Stimulated activated CD4-positive, alpha-beta T cell treated with anti-CD3 and anti-CD28 coated beads, Interleukin-4, amount 100 ng/mL, for 1 hour (primary cell): ENCODE data around the gene KIF1A.

Experiments used
- DNase-seq: peaks from one replicate; pipeline ENCODE4 v3.0.0-alpha.2; 2020

KIF1A gene

DNA sequence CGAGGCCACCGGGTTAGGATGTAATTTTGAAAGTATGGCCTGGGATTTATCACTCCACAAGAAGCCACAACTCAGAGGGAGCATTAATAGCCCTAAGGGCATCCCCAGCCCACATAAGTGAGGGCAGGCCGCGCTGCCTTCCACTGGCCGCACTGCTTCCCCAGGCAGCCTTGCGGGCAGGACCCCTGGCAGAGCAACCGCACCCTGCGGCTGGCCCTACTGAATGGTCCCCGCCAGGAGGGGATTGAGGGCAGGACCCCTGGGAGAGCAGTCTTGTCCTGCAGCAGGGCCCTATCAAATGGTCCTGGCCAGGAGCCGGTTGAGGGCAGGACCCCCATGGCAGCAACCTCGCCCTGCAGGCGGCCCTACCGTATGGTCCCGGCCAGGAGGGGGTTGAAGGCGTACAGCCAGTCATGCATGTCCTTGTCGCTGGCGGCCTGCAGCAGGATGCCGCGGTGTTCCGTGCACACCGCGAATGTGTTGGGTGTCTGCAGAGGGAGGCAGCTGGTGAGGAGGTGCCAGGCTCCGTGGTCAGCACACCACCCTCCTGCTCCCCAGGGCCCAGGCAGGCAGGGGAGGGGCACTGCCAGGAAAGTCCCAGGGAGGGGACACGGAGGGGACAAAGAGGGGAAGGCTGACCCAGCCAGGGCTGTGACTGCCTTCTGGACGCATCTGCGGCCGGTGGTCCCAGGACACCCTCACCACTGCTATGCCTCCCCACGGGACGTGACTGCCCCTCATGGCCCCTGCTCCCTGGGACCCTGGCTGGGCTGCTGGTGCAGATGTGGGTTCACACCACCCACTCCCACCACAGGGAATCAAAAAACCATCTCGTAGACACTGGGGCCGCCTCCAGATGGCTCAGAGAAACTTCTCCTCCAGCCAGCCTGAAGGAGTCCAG is 102.1 kb downstream of the KIF1A start:
- DNase-seq, result no peak

DNA sequence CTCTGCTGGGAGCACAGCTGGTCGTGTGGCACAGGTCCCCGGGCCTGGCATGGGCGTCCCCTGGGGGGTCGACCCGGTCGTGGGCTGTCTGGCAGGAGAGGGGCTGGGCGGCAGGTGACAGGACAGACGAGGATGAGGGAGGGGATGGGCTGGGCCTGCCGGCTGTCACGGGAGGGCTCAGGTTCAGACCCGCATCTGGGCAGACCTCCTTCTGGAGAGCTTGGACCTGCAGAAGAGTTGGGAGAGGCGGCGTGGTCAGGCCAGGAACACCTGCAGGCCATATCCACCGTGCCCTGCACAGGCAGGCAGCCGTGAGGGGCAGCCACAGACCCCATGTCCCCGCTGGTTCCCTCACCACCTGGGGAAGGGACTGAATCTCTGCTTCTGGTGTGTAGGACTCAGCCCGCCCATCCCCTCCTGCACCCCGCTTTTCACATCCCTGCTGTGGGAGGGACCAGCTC is 102.8 kb downstream of the KIF1A start:
- no peak for DNase-seq

DNA sequence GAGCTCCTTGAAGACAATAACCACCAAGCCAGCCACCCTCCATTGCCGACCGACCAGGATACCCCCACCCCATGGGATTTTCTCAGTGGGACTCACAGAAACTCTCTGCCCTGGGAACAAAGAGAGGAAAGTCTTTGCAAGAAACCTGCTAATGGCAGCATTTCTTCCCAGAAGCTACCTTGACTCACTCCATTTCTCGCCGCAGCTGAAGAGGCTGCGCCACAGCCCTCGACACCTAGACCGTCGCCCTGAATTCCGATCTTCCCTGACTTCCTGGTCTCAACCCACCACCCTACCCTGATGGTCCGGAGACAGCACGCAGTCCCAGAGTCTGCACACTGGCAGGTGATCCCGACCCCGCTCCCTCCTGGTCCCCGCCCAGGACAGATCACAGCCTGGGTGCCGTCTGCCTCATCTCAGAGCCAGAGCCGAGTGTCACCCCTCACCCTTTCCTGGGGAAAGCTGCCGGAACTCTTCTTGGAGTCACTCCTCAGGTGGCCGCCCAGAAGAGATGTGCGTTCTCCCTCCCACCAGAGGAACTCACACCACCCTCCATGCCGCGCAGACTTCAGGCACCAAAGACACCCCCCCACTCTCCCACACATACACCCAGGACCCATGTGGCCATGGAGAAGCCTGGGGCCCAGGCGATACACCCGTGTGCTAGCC is 103.8 kb downstream of the KIF1A start:
- DNase-seq, result no peak

DNA sequence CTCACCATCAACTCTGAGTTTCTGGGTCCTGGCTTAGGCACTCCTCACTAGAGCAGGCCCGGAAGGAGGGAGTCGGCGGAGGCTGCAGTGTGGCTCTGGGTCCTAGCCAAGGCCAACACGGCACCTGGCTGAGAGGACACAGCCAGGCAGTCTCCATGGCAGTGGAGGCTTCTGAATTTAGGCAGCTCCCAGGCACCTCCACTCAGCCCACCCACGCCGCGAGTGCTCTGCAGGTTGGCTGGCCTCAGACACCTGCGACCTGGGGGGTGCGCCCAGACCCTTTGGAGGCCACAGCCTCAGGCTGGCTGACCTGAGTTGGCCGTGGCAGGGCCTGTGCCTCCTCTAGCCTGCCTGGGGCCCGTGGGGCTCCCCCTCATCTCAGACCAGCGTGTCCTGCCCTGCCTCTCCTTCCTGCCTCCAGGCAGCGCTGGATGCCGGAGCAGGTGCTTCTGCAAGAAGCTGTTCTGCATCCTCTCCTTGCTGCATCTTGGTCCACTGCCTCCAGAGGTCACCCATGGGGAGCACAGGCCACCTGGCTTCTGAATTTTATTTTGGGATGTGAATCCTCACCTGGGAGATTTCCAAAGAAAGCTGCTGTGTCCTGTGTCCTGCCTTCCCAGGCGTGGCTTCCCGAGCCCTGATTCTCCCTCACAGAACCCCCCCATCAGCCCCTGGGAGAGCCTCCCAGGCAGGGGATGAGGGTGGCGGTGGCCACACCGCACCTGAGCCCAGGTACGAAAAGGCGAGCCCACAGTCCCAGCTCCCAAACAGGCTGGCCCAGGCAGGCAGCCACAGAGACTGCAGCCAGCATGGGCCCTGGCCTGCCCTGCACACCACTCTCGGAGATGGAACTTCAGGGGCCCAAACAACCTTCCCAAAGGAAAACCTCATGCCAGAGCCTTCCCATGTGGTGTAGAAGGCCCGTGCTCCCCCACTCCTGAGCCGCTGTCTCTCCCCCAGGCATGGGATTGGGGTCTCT is 105.0 kb downstream of the KIF1A start:
- DNase-seq, result no peak

DNA sequence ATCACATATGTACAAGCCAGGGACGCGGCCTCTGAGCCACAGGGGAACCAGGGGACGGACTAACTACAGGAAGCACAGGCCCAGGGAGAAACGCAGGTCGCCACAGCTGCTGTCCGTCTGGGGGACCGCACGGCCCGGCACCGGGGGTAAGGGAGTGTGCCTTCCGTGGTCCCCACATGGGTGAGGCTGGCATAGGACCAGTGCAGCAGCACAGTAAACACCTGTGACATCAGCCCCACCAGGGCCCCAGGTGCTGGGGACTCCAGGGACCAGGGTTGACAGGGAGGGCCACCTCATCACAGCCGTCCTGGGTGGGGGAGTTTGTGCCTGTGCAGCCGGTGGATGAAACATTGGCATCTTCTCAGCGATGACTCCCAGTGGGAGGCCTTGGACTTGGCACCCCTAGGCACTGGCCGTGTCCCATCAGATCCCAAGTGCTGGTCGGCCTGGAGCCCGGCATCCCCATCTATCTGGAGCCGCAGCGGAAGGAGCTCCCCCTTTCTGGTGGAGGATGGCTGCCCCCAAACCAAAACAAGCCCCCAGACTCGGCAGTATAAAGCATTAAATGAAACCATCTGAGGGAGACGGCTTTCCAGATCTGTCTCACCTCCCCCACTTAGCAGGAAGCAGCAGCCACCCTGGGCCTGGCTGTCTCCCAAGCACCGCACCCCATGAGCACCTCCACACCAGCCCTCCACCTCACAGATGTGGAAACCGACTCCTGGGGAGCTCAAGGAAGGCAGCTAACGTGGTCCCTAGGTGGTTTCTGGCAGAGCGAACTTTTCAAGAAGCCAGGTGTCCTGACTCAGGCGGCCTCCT is 105.9 kb downstream of the KIF1A start:
- DNase-seq, result no peak

DNA sequence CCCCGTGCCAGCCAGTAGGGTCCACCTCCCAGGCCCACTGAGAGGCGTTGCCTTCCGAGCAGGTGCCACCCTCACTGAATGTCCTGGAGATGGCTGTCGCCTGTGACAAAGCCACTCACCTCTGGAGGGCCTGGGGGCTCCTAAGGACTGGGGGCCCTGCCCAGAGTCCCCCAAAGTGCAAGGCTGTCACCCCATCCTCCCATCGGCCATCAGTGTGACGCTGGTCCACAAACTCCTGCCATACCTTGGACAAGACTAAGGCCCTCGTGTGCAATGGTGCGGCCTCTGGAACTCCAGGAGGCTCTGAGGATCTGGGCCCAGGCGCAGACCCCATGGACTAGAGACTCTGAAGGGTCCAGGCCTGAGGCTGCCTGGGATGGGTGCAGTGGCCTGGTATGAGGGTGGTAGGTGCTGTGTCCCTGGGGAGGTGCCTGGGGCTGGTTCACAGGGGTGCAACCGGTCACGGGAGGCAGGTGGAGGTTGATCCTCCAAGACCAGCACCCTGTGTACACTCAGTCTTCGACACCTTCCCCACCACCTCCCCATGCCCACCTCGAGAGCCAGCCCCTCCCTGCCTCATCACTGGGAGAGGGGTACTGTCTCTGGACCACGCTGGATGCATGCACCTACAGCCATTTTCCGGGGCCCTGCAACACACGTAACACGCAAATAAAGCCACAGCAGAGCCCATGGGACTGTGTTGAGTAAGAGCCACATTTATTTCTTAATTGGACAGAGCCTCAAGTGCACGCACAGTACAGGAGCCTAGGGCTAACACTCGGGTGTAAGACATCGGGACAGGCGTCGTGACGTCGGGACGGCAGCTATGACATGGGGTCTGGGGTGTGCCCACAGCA is 106.7 kb downstream of the KIF1A start:
- no peak for DNase-seq

DNA sequence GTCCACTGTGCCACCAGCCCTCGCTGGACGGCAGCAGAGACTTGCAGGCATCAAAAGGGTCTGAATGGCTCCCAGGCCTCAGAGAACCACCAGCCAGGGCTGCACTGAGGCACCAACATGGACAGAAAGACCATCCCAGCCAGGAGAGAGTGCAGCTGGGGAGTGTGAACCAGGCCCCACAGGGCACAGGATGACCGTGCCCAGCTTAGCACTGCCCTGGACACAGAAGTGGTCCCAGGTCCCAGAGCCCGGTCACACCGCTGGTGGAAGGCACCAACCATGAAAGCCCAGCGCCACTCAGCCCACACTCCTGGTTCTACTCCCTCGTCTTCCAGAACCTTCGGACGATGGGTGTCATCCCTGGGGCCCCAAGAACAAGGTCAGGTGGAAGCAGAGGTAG is 107.9 kb downstream of the KIF1A start:
- no peak for DNase-seq

DNA sequence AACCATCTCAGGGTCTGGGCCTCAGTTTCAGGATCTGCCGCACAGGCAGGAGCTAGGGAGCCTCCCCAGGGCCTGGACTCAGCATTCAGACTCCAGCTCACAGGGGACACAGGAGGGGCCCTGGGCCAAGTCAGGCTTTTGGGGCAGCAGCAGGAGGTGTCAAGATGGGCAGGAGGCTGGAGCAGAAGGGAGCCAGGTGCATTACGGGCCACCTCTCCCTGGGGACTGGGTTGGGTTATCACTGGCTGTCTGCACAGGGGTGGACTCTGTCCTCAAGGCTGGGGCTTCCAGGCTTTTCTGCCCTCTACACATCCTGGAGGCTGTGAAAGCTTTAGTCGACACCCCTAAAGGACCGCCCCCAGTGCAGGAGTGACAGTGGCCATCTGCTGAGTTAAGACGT is 108.3 kb downstream of the KIF1A start:
- no peak for DNase-seq

DNA sequence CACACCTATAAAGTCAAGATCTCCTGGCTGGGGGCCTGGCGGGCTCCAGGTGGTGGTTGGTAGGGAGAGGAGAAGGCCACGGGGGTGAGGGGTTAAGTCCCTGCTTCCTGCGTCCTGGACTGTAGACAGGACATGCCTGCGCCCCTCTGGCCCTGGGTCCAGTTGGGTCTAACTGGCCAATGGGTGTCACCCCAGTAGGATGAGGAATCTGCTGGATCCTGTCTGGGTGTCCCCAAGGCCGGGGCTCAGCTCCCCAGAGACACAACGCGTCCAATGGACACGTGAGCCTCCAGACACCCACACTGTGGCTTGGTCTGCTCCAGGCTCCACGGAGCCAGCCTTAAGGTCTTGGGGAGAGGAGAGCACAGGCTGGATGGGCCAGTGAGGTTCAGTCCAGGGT is 108.7 kb downstream of the KIF1A start:
- DNase-seq, result no peak

DNA sequence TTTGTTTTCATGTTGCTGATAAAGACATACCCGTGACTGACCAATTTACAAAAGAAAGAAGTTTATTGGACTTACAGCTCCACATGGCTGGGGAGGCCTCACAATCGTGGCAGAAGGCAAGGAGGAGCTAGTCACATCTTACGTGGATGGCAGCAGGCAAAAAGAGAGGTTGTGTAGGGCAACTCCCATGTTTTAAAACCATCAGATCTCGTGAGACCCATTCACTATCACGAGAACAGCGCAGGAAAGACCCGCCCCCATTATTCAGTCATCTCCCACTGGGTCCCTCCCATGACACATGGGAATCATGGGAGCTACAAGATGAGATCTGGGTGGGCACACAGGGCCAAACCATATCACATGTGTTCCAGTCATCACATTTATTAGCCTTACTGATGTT is 111.6 kb downstream of the KIF1A start:
- no peak for DNase-seq

DNA sequence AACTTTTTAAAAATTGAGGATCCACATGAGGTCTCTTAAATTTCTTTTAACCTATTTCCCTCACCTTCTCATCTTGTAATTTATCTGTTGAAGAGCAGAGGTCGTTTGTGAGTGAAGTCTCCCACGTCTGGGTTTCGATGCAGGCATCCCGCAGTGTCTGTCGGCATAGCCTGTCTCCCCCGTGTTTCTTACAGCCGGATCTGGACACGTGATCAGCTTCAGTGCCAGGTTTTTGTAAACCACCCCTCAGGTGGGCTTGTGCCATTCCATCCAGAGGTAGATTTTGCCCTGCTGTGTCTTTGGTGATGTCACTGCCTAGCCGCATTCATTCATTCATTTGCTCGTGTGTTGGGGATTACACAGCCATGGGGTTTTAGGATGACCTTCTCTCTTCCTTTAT is 112.2 kb downstream of the KIF1A start:
- DNase-seq, result no peak

DNA sequence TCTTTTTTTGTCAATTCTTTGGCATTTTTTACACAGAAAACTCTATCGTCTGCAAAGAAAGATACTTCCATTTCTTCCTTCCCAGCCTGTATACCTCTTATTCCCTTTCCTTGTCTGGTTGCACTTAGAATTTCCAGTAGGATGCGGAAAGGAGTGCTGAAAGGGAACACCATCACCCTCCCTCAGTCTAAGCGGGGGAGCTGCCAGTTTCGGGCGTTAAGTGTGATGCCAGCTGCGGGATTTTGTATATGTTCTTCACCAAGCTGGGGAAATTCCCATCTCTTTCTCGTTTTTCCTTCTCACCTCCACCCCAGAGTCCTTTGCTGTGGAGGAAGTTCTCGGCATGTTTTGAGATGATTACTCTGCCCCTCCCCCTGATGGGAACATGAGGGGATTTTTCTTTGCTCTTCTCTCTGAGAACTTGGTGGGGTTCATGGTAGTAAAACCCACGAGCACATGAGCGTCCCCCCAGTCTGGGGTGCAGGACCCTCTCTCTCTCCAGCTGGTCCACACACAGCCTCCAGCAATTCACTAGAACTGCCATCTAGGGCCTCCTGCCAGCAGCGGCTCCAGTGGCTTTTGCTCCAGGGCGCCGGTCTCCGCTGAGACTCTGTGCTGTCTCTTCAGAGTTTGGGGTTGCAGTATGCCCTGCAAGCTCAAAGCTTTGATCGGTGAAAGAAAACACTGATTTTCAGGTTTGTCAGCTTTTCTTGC is 112.8 kb downstream of the KIF1A start:
- DNase-seq, result no peak

DNA sequence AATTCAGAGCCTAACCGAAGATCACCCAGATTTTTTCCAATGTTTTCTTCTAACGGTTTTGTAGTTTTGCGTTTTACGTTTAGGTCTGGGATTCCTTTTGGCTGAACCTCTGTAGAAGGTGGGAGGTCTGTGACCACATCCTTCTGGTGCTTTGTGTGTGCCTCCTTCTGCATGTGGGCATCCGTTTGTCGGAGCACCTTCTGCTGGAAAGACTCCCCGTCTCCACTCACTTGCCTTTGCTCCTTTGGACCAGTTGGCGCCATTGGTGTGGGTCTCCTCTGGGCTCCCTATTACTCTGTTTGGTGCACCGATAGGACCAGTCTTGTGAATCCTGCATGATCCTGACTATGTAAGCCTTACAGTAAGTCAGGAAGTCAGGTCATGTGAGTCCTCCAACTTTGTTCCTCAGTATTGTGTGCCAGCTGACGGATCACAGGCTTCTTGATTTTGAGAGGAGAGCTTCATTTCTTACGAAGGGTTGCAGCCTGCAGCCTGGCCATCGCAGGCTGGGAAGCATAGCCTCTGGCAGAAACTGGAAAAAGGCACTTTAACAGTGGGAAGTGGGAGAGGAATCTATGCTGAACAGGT is 114.7 kb downstream of the KIF1A start:
- DNase-seq, result no peak

DNA sequence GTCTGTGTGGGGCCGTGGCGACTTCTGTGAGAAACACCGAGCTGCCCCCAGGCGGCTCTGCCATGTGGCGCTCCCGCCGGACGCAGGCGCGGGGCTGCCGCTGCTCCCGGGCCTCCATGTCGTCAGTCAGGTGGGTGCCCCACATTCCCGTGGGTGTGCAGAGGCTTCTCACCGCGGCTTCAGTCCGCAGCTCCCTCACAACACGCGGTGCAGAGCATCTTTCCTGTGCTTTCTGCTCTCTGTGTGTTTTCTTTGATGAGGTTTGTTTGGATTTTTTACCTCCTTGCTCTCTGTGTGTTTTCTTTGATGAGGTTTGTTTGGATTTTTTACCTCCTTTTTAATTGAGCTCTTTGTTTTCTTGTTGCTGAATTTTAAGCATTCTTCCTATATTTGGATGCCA is 115.4 kb downstream of the KIF1A start:
- peak; percentile 36 for DNase-seq

DNA sequence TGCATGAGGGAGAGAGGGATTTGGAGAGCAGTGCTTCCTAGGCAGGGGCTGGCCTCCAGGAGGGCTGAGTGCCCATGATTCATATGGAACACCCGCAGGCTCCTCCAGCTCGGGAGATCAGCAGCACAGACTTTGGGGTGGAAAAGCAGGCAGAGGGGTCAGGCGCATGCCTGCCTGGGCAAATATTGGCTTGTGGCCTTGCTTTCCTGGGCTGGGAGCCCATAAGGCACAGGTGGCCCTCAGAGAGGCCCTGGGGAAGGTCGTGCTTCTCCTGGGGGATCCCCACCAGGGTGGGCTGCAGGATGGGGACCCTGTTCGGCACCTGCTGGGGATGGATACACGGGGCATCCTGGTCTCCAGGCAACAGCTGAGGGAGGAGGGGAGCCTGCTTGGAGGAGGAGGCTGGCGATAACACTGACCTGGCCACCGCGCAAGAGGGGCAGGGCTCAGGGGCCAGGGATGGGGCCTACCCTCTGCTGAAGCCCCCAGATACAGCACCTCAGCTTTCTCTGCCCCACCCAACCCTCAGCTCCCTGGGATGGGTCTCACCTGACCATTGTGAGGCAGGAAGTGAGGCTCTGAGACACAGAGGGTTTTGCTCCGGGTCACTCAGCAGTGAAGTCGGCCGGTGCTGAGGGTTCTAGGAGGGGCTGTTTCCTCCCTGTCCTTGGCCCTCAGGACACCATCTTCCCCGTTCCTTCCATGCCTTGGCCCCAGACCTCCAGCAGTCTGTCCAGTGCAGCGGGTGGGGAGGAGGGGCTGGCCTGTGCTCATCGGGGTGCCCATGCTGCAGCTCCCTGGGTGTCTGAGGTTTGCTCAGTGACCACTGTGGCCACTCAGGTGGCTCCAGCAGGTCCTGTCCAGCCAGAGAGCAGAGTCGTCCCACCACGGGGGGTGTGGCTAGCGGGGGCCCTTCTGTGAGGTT is 116.3 kb downstream of the KIF1A start:
- DNase-seq, result no peak

DNA sequence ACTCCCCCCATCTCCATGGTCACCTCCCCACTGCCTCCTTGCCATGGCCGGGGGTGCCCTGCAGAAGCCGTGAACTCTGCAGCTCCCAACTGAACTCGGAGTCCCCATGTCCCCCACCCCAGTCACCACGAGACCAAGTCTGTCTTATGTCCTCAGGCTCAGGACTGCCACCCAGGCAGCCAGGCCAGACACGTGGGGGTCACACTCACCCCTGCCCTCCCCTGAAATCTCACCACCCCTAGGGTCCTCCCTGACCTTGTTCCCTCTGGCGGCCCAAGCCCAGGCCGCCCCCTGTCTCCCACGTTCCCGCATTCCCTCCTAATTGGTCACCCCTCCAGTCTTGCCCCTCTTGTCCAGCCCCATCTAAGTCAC is 117.4 kb downstream of the KIF1A start:
- no peak for DNase-seq

DNA sequence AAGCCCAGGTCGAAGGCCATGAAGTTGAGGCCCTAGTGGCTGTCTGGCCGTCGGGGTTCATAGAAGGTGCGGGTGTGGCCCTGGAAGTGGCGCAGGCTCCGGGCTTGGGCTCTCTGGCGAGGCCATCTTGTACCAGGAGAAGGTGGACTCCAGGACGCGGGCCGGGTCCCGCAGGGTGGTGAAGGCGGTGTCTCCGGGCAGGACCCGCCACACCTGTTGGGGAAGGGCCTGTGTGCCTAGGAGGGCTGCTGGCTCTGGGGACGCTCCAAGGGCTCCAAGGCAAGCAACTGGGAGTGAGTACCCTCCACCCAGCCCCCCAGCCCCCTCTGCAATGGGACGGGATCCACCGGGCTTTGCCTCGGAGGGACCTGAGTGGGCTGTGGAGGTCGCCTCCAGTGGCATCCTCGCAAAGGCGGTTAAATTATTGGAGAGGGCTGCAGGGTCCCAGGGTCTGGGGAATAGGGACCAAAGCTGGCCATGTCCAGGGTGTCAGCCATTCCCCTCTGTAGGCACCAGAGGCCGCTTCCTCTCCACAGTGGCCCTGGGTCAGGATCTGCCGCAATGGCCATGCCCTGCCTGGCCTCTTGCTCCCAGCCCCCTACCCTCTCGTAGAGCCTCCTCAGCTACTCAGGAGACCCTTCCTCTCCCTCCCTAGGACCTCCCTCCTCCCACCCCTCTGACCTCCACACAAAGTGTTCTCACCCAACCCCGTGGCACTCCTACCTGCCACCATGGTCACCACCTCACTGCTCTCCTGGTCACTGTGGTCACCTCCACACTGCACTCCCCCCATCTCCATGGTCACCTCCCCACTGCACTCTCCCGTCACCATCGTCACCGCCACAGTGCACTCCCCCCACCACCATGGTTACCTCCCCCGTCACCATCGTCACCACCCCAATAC is 118.0 kb downstream of the KIF1A start:
- no peak for DNase-seq
